NB4 (cell line): ENCODE results near the gene SEMA3A.
"Not testable (repeated sequence)": the region's sequence is repeated elsewhere in the genome, so short reads cannot be mapped to it uniquely, and the experiment has no call there.

Source experiments
- DNase-seq: peaks from one replicate; pipeline ENCODE4 v3.0.0; 2010; ENCODE audit warnings: low read depth
- H3K4me3 ChIP-seq: one replicate; pipeline ENCODE4 v1.5.1; 2011; ENCODE audit warnings: mild to moderate bottlenecking, low read depth, low read length, moderate library complexity
- MYC ChIP-seq: IDR thresholded peaks from 2 replicates; pipeline ENCODE4 v1.6.1; 2011; ENCODE audit warnings: low read depth, low read length
- POLR2A ChIP-seq: IDR thresholded peaks from 2 replicates; pipeline ENCODE4 v1.6.1; 2011; ENCODE audit warnings: mild to moderate bottlenecking; ENCODE audit not compliant: insufficient read length; ENCODE audit errors: extremely low read depth
- TF ChIP-seq, protein P1 (sequence below): IDR thresholded peaks from one replicate; pipeline ENCODE4 v1.5.1; 2012; ENCODE audit warnings: low read depth, low read length
- TF ChIP-seq, protein P2 (sequence below): IDR thresholded peaks from 2 replicates; pipeline ENCODE4 v1.6.1; 2011; ENCODE audit warnings: low read depth, low read length

The SEMA3A gene

DNA sequence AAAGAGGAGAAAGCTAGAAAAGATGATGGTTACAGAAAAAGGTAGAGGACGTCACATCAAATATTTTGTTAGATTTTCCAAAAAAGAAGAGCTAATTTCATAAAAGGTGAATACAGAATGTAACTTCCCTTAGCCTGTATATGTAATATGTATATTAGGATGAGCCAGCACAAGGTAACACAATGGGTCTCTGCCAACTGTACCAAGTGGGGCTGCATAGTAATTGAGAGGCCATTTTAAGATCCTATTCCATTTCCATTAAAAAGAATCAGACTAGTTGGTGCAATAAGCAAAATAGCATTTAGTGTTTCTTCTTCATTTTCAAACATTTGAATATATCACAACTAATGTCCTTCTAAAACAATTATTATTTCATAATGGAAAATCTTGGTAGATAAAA, 134.6 kb downstream of the SEMA3A start:
- TF ChIP-seq MYC (no peak), POLR2A (no peak)
- TF ChIP-seq, protein P1, sequence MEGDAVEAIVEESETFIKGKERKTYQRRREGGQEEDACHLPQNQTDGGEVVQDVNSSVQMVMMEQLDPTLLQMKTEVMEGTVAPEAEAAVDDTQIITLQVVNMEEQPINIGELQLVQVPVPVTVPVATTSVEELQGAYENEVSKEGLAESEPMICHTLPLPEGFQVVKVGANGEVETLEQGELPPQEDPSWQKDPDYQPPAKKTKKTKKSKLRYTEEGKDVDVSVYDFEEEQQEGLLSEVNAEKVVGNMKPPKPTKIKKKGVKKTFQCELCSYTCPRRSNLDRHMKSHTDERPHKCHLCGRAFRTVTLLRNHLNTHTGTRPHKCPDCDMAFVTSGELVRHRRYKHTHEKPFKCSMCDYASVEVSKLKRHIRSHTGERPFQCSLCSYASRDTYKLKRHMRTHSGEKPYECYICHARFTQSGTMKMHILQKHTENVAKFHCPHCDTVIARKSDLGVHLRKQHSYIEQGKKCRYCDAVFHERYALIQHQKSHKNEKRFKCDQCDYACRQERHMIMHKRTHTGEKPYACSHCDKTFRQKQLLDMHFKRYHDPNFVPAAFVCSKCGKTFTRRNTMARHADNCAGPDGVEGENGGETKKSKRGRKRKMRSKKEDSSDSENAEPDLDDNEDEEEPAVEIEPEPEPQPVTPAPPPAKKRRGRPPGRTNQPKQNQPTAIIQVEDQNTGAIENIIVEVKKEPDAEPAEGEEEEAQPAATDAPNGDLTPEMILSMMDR, result no peak
- TF ChIP-seq, protein P2, sequence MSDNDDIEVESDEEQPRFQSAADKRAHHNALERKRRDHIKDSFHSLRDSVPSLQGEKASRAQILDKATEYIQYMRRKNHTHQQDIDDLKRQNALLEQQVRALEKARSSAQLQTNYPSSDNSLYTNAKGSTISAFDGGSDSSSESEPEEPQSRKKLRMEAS, result no peak

DNA sequence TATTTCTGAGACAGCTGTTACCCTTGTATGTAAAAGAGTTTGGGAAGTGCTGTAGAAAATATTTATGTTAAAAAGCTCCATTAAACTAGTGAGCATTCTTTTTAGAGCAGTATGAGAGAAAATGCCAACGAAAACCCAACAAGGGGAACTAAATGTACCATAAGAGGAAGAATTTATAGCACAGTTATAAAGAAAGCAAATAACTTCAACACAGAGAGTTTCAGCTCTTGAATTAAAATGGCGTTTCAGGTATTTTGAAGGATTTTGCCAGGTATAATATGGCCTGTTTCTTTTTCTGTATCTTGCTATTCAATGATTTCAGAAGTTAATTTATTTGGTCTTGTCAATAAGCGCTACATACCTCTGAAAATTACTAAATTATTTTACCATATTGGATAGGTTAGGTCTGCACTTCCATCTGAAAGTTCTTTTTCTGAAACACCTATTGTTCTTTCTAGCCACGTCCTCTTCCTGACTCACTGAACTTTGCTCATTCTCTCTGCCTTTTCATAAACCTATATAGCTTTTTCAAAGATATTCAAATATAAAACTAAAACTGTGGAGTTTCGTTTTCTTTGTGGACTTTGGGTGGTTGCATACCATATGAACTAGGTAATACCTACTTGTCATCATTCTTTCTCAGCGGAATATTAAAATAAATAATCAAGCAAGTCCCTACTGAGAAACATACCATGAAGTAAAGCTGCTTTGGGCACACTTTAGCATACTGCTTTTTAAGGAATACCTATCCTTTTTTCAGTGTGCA, 136.1 kb downstream of the SEMA3A start:
- no peak overlapping the region for H3K4me3 ChIP-seq
- TF ChIP-seq, protein P2, result no peak
- TF ChIP-seq MYC (no peak), POLR2A (no peak)
- TF ChIP-seq, protein P1, result no peak
- DNase-seq, result no peak

More for the DNA sequence above, 134.6 kb downstream of the SEMA3A start:
- H3K4me3 ChIP-seq, result no peak overlapping the region
- DNase-seq, result no peak

DNA sequence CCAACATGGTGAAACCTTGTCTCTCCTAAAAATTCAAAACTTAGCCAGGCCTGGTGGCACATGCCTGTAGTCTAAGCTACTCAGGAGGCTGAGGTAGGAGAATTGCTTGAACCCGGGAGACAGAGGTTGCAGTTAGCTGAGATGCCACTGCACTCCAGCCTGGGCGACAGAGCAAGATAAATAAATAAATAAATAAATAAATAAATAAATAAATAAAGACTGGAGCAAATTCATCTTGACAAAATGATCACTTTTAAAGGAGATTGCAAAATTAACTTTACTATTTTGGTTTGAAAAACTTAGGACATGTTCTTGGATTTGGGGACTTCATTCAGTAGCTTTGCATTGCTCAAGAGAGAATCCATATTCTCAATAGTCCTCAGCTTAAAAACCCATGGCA, 137.0 kb downstream of the SEMA3A start:
- TF ChIP-seq, protein P2, result no peak
- no peak for TF ChIP-seq POLR2A
- TF ChIP-seq MYC, result no peak
- TF ChIP-seq, protein P1, result no peak
- H3K4me3 ChIP-seq, result no peak overlapping the region
- DNase-seq, result no peak

DNA sequence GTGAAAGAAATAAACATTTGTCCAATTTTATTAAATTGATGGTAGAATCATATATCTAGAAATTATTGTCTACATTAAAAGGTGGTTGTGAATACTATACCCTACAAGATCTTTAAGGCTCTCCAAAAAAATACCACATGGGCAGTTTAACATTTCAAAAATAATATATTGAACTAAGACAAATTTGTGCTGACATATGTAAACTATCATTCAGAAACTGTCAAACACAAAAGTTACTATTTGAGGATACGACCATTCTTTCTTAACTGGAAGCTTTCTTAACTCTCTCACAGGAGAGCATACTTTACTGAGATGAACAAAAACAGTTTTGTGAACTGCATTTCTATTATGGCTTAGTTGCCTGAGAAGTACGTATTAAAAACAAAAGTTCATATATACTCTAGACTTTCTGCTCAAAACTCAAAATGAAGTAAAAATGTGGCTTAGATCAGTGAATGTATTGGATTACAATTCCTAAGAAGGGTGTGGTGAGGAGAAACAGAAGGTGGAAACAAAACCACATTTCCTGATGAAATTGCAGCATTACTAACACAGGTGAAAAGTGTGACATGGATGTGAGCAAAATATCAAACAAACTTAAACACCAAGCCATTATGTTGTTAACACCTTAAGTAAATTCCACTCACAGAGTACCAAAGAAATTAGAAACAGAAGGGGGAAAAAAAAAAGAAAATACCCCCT, 138.5 kb downstream of the SEMA3A start:
- DNase-seq, result no peak
- H3K4me3 ChIP-seq, result no peak overlapping the region
- TF ChIP-seq, protein P1, result no peak
- TF ChIP-seq POLR2A, result no peak
- no peak for TF ChIP-seq MYC
- TF ChIP-seq, protein P2, result no peak

DNA sequence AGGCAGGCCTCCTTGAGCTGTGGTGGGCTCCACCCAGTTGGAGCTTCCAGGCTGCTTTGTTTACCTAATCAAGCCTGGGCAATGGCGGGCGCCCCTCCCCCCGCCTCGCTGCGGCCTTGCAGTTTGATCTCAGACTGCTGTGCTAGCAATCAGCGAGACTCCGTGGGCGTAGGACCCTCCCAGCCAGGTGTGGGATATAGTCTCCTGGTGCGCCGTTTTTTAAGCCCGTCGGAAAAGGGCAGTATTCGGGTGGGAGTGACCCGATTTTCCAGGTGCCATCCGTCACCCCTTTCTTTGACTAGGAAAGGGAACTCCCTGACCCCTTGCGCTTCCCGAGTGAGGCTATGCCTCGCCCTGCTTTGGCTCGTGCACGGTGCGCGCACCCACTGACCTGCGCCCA, 139.4 kb downstream of the SEMA3A start:
- not testable (repeated sequence) for DNase-seq, H3K4me3 ChIP-seq

DNA sequence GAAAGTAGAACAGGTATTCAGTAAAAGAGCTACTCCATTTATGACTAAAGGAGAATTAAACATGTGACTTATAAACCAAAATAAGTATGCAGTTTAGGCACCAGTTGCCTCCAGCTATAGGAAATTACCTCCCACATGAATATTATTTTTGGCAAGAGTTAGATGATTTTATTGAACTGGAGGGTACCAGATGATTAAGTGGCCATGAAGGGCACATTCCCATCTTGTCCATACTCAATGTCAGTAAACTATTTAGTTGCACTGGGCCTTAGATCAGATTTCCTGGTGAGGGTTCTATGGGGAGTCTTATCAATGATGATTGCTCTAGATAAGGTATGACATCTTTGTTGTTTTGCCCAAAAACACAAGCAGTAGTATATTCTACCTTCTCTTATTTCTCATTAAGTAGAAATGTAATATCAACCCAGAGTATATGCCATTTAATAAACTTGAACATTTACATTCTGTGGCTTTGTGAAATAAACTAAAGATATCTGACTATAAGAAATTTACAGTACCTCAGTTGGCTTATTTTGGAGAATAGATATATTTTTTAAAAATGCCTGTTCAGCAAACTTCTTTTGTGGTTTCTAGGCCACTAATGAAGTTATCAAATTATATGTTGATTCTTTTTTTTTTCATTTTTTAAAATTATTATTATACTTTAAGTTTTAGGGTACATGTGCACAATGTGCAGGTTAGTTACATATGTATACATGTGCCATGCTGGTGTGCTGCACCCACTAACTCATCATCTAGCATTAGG, 145.3 kb downstream of the SEMA3A start:
- DNase-seq, result no peak
- TF ChIP-seq, protein P1, result no peak
- H3K4me3 ChIP-seq, result no peak overlapping the region
